Cardiac muscle cell (in vitro differentiated cells and primary cell): Measurements from ENCODE around the gene KNTC1. TPM values are rescaled to one million over a fixed set of nuclear protein-coding genes. Genes with fewer than 3 reads are reported as not detected.
"Not testable (repeated sequence)": the region's sequence is repeated elsewhere in the genome, so short reads cannot be mapped to it uniquely, and the experiment has no call there.

Source experiments
- DNase-seq, 2 donors: peaks; one replicate each; pipeline versions ENCODE4 v3.0.0 to v3.0.0-alpha.2; 2010 to 2017; ENCODE audit warnings: low read depth in 1 of 2, low spot score in 1 of 2
- H3K27ac ChIP-seq: fragments of 200-600 bp; sonication (generic); 2 replicates; pipeline ENCODE4 v1.5.1; 2016
- H3K27me3 ChIP-seq: fragments of 200-600 bp; sonication (generic); 2 replicates; pipeline ENCODE4 v1.6.0; 2016; ENCODE audit warnings: control low read depth
- H3K36me3 ChIP-seq: fragments of 200-600 bp; sonication (generic); 2 replicates; pipeline ENCODE4 v1.5.1; 2016; ENCODE audit warnings: control low read depth
- H3K4me1 ChIP-seq: fragments of 200-600 bp; sonication (generic); 2 replicates; pipeline ENCODE4 v1.8.1; 2017; ENCODE audit warnings: low read depth, mild to moderate bottlenecking, mixed run types
- H3K4me3 ChIP-seq: fragments of 200-600 bp; sonication (generic); 2 replicates; pipeline ENCODE4 v1.5.1; 2016; ENCODE audit warnings: mild to moderate bottlenecking
- H3K9me3 ChIP-seq: fragments of 200-600 bp; sonication (generic); 2 replicates; pipeline ENCODE4 v1.5.1; 2017; ENCODE audit warnings: low read depth, mild to moderate bottlenecking, control low read depth
- polyA plus RNA-seq: library from polyadenylated mRNA; unstranded; fragments of >200 nt; fragmentation: Nextera tagmentation; extraction: Ambion mirVana; gene quantifications from 2 replicates; pipeline ENCODE4 v1.2.1, GENCODE V29; 2016
- total RNA-seq: library from RNA; depleted of rRNA; stranded (reverse); fragments of >200 nt; gene quantifications from 2 replicates; pipeline ENCODE4 v1.2.3, GENCODE V29; 2016
- TF ChIP-seq, protein P1 (sequence below): IDR thresholded peaks from 2 replicates; pipeline ENCODE4 v1.5.1; 2012; ENCODE audit warnings: low read depth, mild to moderate bottlenecking, low read length

The KNTC1 gene
- total and polyA plus RNA-seq, 2 experiments from 2014 or later: 18.1 to 24.3 TPM

- H3K36me3 ChIP-seq: peaks cover 6% of the 10 kb centered on the region
- H3K27me3 ChIP-seq: no peaks in the 10 kb centered on the region
- H3K4me3 ChIP-seq: no peak overlapping the region
- no peak for DNase-seq
- TF ChIP-seq, protein P1, sequence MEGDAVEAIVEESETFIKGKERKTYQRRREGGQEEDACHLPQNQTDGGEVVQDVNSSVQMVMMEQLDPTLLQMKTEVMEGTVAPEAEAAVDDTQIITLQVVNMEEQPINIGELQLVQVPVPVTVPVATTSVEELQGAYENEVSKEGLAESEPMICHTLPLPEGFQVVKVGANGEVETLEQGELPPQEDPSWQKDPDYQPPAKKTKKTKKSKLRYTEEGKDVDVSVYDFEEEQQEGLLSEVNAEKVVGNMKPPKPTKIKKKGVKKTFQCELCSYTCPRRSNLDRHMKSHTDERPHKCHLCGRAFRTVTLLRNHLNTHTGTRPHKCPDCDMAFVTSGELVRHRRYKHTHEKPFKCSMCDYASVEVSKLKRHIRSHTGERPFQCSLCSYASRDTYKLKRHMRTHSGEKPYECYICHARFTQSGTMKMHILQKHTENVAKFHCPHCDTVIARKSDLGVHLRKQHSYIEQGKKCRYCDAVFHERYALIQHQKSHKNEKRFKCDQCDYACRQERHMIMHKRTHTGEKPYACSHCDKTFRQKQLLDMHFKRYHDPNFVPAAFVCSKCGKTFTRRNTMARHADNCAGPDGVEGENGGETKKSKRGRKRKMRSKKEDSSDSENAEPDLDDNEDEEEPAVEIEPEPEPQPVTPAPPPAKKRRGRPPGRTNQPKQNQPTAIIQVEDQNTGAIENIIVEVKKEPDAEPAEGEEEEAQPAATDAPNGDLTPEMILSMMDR: no peak
- no peak overlapping the region for H3K27ac ChIP-seq
- H3K9me3 ChIP-seq: no peaks in the 10 kb centered on the region
- no peaks in the 10 kb centered on the region for H3K4me1 ChIP-seq
These were observed 31.9 kb downstream of the KNTC1 start for GRCh38 chr12:122558745-122559641.

DNA sequence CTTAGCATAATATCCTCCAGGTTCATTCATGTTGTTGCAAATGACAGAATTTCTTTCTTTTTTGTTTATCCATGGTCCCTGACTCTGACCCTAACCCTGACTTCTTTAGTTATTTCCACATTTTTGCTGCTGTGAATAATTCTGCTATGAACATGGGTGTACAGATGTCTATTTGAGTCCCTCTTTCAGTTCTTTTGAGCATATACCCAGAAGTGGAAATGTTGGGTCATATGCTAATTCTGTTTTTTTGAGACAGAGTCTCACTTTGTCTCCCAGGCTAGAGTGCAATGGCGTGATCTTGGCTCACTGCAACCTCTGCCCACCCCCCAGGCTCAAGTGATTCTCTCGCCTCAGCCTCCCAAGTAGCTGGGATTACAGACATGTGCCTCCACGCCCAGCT, 33.1 kb downstream of the KNTC1 start:
- no peaks in the 10 kb centered on the region for H3K27me3 ChIP-seq
- DNase-seq: no peak
- H3K4me3 ChIP-seq: no peak overlapping the region
- H3K4me1 ChIP-seq: no peaks in the 10 kb centered on the region
- H3K9me3 ChIP-seq: no peaks in the 10 kb centered on the region
- H3K36me3 ChIP-seq: peaks cover 11% of the 10 kb centered on the region
- TF ChIP-seq, protein P1: no peak
- H3K27ac ChIP-seq: no peak overlapping the region

- no peaks in the 10 kb centered on the region for H3K27me3 ChIP-seq
- no peak for DNase-seq
- H3K4me3 ChIP-seq: no peak overlapping the region
- H3K9me3 ChIP-seq: no peaks in the 10 kb centered on the region
- H3K4me1 ChIP-seq: no peaks in the 10 kb centered on the region
- TF ChIP-seq, protein P1: no peak
- peaks cover 4% of the 10 kb centered on the region for H3K36me3 ChIP-seq
- H3K27ac ChIP-seq: no peak overlapping the region
These were observed 36.3 kb downstream of the KNTC1 start for GRCh38 chr12:122563361-122563760.

GRCh38 chr12:122566816-122567215, 39.8 kb downstream of the KNTC1 start:
- not testable (repeated sequence) for H3K36me3 ChIP-seq, H3K27ac ChIP-seq, H3K4me3 ChIP-seq, H3K9me3 ChIP-seq, H3K4me1 ChIP-seq, H3K27me3 ChIP-seq, DNase-seq

- Histone ChIP-seq H3K36me3 (peaks cover 13% of the 10 kb centered on the region), H3K4me3 (no peak overlapping the region), H3K27me3 (no peaks in the 10 kb centered on the region), H3K9me3 (no peaks in the 10 kb centered on the region), H3K4me1 (no peaks in the 10 kb centered on the region), H3K27ac (no peak overlapping the region)
- TF ChIP-seq, protein P1: no peak
- DNase-seq: no peak
These were observed 42.2 kb downstream of the KNTC1 start for GRCh38 chr12:122569288-122569687.

DNA sequence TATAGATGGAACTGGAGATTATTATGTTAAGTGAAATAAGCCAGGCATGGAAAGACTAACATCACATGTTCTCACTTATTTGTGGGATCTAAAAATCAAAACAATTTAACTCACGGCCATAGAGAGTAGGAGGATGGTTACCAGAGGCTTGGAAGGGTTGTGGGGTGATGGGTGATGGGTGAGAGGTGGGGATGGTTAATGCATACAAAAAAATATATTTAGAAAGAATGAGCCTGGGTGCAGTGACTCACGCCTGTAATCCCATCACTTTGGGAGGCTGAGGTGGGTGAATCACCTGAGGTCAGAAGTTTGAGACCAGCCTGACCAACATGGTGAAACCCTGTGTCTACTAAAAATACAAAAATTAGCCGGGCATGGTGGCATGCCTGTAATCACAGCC, 43.0 kb downstream of the KNTC1 start:
- H3K4me3 ChIP-seq, DNase-seq, H3K9me3 ChIP-seq, H3K27me3 ChIP-seq, H3K4me1 ChIP-seq, H3K27ac ChIP-seq: not testable (repeated sequence)
- peaks cover 16% of the 10 kb centered on the region for H3K36me3 ChIP-seq
